ENCODE data around the gene HAND1.

DNA sequence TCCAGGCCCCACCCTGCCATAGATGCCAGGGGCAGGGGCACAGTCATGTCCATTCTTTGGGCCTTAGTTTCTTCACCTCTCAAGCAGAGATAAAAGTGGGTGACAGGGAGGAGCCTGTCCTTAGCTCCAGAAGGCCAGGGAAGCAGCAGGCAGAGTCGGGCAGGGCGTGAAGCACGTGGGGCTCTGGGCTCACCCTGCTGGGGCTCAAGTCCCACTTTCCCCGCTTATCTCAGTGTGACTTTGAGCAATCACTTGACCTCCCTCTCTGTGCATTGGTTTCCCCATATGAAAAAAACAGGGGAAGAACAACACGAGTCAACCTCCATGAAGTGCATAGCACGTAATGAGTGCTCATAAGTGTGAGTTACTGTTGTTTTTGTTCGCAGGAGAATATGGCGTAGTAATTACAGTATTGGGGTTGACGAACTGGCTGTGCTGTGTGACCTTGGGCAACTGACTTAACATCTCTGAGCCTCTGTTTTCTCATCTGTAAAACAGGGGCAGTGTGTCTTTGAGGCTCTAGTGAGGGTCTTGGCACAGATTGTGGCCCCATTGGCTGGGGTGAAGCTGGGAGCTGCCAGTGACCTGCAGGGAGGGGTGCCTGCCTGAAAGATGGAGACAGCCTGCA lies 39.9 kb upstream of the HAND1 start:
- TF ChIP-seq, protein P1, sequence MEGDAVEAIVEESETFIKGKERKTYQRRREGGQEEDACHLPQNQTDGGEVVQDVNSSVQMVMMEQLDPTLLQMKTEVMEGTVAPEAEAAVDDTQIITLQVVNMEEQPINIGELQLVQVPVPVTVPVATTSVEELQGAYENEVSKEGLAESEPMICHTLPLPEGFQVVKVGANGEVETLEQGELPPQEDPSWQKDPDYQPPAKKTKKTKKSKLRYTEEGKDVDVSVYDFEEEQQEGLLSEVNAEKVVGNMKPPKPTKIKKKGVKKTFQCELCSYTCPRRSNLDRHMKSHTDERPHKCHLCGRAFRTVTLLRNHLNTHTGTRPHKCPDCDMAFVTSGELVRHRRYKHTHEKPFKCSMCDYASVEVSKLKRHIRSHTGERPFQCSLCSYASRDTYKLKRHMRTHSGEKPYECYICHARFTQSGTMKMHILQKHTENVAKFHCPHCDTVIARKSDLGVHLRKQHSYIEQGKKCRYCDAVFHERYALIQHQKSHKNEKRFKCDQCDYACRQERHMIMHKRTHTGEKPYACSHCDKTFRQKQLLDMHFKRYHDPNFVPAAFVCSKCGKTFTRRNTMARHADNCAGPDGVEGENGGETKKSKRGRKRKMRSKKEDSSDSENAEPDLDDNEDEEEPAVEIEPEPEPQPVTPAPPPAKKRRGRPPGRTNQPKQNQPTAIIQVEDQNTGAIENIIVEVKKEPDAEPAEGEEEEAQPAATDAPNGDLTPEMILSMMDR (IDR thresholded peaks at IDR 0.05) = no peak
- no peak for TF ChIP-seq POLR2A (IDR thresholded peaks at IDR 0.05)
